ENCODE results near the gene PDPK1. TPM values are rescaled to one million over a fixed set of nuclear protein-coding genes. Genes with fewer than 3 reads are reported as not detected.

PDPK1 gene
- total and polyA plus RNA-seq, 2 donors: 20.0 to 26.0 TPM

DNA sequence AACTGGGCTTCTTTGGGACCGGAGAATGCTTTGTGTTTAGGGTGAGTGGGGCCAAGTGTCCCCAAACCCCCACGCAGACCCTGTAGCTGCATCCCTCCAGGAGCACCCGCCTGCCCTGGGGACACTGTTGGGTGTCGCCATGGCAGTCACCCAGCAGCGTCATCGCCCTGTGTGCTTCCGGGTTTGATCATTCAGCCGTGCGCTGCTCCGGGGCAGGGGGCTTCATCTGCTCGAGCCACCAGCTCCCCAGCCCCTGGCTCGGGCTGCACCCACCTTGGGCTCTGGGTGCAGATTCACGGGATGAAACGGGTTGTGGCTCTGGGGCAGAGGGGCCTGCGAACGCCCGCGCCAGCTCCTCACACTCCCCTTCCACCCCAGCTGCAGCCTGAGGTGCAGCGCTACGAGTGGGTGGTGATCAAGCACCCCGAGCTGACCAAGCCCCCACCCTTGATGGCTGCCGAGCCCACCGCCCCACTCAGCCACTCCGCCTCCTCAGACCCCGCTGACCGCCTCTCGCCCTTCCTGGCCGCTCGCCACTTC is 37.9 kb upstream of the PDPK1 start:
- DNase-seq (ENCODE audit: extremely low spot score): no peak
- H3K27ac ChIP-seq (ENCODE audit: low read depth): no peak overlapping the region
- 93% methylated on average over 29 of the region's 29 CpGs for WGBS

DNA sequence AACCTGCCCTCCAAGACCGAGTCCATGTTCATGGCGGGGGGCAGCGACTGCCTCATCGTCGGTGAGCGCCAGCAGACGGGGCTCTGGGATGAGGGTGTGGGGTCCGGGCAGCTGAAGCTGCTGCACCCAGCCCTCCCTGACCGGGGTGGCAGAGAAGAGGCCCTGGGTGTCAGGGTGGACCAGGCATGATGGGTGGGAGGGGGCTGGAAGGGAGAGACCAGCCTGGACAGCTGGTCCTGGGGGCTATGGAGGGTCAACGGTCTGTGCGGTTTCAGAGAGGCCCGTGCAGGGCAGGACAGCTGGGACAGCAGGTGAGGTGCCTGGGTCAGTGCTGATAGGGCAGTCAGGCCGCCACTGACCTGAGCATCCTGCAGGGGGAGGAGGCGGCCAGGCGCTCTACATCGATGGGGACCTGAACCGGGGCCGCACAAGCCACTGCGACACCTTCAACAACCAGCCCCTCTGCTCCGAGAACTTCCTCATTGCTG is 37.3 kb upstream of the PDPK1 start:
- 82% methylated on average over 20 of the region's 20 CpGs for WGBS
- peaks cover 2% of the 10 kb centered on the region for H3K36me3 ChIP-seq (ENCODE audit: insufficient read depth)
- DNase-seq (ENCODE audit: extremely low spot score): no peak
- no peaks in the 10 kb centered on the region for H3K4me1 ChIP-seq (ENCODE audit: insufficient read depth)
- no peak overlapping the region for H3K4me3 ChIP-seq (ENCODE audit: low read depth, low read length)
- no peak overlapping the region for H3K27ac ChIP-seq (ENCODE audit: low read depth)

More for the DNA sequence above, 37.9 kb upstream of the PDPK1 start:
- H3K4me1 ChIP-seq (ENCODE audit: insufficient read depth): no peaks in the 10 kb centered on the region
- H3K36me3 ChIP-seq (ENCODE audit: insufficient read depth): peaks cover 2% of the 10 kb centered on the region
- no peak overlapping the region for H3K4me3 ChIP-seq (ENCODE audit: low read depth, low read length)

DNA sequence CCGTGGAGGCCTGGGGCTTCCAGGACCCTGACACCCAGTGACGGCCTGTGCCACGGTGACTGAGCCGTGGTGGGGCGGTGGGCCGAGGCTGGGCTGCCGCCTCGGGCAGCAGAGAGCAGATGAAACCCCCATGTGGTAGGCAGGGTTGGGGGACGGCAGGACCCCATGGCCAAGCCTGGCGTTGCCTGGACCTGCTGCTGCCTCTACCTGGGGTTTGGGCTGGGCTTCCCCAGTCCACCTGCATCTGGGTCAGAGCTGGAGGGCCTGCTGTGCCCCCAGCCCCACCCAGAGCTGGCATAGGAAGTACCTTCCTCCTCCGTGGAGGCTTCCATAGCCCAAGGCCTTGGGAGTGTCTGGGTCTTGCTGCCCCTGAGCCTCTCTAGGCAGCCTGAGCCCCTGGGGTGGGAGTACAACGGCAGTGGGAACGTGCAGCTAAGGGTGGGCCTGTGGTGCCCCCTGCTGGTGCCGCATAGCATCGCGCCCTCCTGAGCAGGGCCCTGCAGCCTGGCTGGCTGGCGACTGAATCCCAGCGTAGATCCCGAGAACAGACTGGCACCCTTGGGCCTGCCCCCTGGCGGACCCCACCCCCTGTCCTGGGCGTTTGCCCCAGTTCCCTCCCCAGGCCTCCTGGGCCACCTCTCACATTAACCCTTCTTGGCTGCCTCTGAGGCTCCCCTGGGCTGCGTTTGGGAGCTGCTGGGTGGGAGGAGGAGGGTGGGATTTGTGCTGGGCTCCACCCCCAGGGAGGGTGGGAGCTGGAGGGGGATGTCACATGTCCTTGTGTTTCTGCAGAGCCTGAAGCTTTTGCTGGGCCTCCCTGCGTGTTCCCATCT is 36.7 kb upstream of the PDPK1 start:
- 34% methylated on average over 23 of the region's 23 CpGs for WGBS
- peak; percentile 55 for DNase-seq (ENCODE audit: extremely low spot score)
- H3K4me3 ChIP-seq (ENCODE audit: low read depth, low read length): no peak overlapping the region
- no peak overlapping the region for H3K27ac ChIP-seq (ENCODE audit: low read depth)
- H3K4me1 ChIP-seq (ENCODE audit: insufficient read depth): no peaks in the 10 kb centered on the region
- H3K36me3 ChIP-seq (ENCODE audit: insufficient read depth): peaks cover 2% of the 10 kb centered on the region

DNA sequence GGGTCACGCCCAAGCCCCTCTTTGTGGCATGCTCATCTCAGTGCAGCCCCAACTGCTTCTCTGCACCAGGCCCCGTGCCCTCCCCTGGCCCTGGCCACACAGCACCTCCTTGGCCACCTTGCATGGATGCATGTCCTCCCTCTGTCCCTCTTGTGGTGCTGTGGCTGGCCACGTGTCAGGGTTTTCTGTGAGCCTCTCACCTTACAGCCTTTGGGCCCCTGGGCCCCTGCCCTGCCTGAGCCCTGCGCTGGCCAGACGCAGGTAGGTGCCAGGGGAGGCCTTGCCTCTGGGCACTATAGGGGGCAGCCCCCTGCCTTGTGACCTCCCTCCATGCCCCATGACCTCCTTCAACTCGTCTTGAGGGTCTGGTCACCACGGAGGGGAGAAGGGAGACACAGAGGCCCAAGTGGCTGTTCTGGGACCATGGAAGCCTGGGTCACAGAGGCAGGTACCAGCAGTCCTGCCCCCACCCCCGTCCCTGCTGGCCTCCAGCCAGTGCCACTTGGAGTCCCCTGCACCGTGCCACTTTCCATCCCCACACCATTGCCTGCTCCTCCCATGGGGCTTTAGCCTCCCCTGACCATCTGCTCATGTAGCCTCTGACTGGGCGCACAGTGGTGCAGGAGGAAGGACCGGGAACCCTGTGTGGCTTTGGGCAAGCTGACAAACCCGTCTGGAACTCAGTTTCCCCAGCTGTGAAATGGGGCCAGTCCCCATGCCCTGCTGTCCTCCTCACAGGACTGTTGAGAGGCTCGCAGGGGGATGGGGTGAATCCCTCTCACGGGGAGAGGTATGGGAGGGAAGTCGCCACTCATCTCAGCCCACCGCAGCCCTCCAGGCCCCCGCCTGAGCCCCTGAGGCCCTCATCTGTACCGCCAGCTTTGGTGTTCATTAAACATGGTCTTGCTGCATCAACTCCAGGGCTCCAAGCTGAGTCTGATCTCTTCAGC is 35.6 kb upstream of the PDPK1 start:
- 72% methylated on average over 18 of the region's 18 CpGs for WGBS
- Histone ChIP-seq H3K36me3 (ENCODE audit: insufficient read depth) (no peaks in the 10 kb centered on the region), H3K4me3 (ENCODE audit: low read depth, low read length) (no peak overlapping the region), H3K4me1 (ENCODE audit: insufficient read depth) (no peaks in the 10 kb centered on the region), H3K27ac (ENCODE audit: low read depth) (no peak overlapping the region)
- no peak for DNase-seq (ENCODE audit: extremely low spot score)

DNA sequence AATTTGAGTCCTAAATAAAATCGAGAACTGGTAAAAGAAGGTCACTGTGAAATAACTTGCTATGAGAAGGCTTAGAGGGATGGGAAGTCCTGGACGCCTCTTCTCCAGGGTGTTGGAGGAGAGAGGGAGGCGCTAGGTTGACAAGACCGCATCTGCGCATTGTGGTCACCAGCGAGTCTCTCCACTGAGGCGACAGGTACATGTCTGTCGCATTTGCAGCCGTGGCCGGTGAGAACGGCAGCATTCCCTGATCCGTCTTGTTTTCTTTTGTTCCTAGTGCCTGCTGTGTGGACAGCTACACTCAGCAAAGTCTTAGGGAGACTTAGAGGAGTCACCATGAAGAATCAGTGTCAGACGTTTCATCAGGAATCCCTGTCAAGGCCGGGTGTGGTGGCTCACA is 32.1 kb upstream of the PDPK1 start:
- no peaks in the 10 kb centered on the region for H3K36me3 ChIP-seq (ENCODE audit: insufficient read depth)
- no peak overlapping the region for H3K4me3 ChIP-seq (ENCODE audit: low read depth, low read length)
- DNase-seq (ENCODE audit: extremely low spot score): no peak
- no peak overlapping the region for H3K27ac ChIP-seq (ENCODE audit: low read depth)
- H3K4me1 ChIP-seq (ENCODE audit: insufficient read depth): no peaks in the 10 kb centered on the region
- WGBS: 89% methylated on average over 14 of the region's 14 CpGs

DNA sequence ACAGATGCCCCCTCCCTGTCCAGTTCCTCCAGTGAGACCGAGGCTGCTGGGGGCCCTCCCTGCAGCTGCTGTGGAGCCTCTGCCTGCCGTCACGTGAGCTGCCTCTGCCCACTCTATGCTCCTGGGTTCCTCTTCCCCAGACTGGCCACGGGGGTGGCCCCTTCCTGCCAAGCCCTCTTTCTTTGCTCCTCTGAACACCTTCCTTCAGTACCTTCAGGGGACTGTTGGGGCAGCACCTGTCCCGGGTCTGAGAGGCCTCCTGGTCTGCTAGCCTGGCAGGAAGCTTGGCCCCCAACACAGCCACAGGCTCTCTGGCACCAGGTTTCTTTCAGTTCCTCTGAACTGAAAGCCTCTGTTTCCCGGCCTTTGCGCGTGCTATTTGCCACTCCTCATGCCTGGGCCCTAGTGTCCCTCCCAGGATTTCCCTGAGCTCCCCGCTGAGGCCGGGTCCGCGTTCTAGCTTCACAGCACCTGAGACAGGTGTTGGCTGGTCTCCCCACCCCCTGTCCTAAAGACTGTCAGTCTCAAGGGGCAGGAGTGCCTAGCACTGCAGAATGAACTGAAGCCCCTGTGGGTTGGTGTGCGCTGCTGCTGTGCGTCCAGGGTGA is 30.7 kb upstream of the PDPK1 start:
- Histone ChIP-seq H3K27ac (ENCODE audit: low read depth) (no peak overlapping the region), H3K4me3 (ENCODE audit: low read depth, low read length) (no peak overlapping the region), H3K4me1 (ENCODE audit: insufficient read depth) (no peaks in the 10 kb centered on the region), H3K36me3 (ENCODE audit: insufficient read depth) (no peaks in the 10 kb centered on the region)
- no peak for DNase-seq (ENCODE audit: extremely low spot score)
- WGBS: 77% methylated on average over 14 of the region's 14 CpGs

DNA sequence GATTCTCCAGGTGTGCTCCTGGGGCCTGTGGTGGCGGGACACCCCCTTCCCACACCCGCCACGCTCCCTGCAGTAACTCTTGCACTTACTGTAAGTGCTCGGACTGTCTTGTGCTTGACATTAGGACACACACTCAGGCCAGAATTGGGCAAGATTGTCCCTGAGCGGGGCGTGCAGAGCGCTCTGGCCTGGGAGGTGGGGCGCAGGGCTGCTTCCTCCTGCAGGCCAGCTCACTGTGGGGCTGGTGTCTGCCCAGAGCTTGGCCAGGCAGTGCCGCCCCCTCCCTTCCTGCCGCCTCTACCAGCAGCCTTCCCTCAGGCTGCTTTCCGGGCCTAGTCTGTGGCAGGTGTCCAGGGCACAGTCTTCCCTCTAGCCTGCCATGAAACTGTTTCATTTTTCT is 30.2 kb upstream of the PDPK1 start:
- Histone ChIP-seq H3K4me3 (ENCODE audit: low read depth, low read length) (no peak overlapping the region), H3K36me3 (ENCODE audit: insufficient read depth) (no peaks in the 10 kb centered on the region), H3K4me1 (ENCODE audit: insufficient read depth) (no peaks in the 10 kb centered on the region), H3K27ac (ENCODE audit: low read depth) (no peak overlapping the region)
- no peak for DNase-seq (ENCODE audit: extremely low spot score)
- 90% methylated on average over 11 of the region's 11 CpGs for WGBS

DNA sequence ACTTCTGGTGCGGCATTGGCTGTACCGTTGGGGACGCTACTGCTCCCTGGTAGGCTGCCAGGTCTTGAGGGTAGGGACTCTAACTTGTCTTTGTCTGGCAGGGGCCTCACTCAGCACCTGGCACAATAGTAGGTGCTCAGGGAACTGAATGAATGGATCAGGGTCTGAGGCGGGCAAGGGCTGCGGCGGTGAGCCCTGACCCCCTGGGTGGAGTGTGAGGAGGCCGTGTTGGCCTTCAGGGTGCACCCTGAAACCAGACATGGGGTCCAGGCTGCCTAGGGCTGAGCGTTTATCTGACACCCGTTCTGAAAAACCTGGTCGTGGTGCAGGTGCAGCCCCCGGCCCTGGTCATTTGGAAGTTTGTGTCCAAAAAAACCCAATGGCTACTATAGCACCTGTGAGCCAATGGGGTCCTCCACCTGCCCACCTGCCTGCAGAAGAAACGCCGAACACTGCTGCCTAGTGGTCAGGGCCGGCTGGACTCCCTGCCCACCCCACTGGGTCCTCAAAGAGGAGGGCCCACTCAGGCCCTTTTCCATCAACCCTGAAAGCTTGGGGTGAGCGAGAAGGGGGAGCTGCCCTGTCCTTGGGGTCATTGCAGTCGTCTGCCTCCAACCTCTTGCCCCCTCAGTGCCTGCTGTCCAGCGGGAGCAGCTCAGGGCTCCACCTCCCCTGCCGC is 29.0 kb upstream of the PDPK1 start:
- Histone ChIP-seq H3K27ac (ENCODE audit: low read depth) (no peak overlapping the region), H3K4me3 (ENCODE audit: low read depth, low read length) (no peak overlapping the region), H3K36me3 (ENCODE audit: insufficient read depth) (no peaks in the 10 kb centered on the region), H3K4me1 (ENCODE audit: insufficient read depth) (no peaks in the 10 kb centered on the region)
- DNase-seq (ENCODE audit: extremely low spot score): no peak
- WGBS: 89% methylated on average over 18 of the region's 18 CpGs

DNA sequence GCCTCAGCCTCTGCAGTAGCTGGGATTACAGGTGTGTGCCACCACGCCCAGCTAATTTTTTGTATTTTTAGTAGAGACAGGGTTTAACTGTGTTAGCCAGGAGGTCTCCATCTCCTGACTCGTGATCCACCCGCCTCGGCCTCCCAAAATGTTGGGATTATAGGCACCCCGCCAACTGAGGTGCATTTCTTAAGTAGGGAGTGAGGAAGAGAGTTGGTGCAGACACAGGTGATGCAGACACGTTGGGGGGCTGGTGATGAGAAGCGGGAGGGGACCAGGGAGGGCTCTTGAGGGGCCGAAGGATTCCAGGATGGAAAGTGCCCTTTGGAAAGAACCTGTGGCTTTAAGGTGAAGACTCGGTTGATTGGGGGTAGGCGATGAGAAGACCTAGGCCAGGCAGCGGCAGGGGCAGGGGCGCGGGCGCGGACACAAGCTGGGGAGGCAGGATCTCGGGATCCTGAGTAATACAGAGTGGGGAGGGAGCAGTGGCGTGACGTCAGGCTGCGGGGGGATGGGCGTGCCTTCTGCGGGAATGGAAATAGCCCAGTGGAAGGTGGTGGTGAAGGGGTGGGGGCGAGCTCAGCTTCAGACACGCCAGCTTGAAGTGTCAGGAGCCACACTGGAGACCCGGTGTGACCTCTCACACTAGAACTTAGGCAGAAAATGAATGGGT is 26.6 kb upstream of the PDPK1 start:
- no peak for DNase-seq (ENCODE audit: extremely low spot score)
- H3K27ac ChIP-seq (ENCODE audit: low read depth): no peak overlapping the region
- no peaks in the 10 kb centered on the region for H3K4me1 ChIP-seq (ENCODE audit: insufficient read depth)
- WGBS: 41% methylated on average over 24 of the region's 24 CpGs
- no peak overlapping the region for H3K4me3 ChIP-seq (ENCODE audit: low read depth, low read length)
- H3K36me3 ChIP-seq (ENCODE audit: insufficient read depth): no peaks in the 10 kb centered on the region

DNA sequence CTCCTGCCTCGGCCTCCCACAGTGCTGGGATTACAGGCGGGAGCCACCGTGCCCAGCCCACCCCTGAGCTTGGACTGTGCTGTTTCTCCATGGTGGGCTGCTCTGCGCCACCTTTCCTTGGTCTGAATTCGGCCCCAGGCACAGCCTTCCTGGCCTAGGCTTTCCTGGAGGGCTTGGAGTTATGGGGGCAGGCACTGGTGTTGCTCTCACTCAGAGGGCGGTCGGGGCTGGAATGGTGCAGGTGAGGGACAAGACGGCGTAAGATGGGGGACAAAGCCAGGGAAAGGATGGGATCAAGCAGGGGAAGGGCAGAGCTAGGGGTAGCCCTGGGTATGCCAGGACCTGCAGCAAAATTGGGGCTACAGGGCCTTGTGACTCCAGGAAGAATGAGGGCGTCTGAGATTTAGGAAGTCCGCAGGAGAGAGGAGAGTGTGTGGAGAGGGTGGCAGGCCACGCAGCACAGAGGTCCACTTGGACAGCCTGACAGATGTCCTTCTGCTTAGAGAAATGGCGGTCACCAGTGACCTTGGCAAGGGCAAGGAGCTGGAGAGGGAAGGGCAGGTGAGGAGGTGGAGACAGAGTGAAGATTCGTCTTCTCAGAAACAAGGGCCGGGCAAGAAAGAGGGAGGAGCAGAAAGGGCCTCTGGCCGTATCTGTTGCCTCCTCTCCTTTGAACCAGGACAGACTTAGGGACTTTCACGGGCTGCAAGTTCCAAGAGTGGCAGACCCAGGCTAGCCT is 25.7 kb upstream of the PDPK1 start:
- WGBS: 90% methylated on average over 17 of the region's 17 CpGs
- H3K4me1 ChIP-seq (ENCODE audit: insufficient read depth): no peaks in the 10 kb centered on the region
- DNase-seq (ENCODE audit: extremely low spot score): no peak
- H3K4me3 ChIP-seq (ENCODE audit: low read depth, low read length): no peak overlapping the region
- no peak overlapping the region for H3K27ac ChIP-seq (ENCODE audit: low read depth)
- no peaks in the 10 kb centered on the region for H3K36me3 ChIP-seq (ENCODE audit: insufficient read depth)

DNA sequence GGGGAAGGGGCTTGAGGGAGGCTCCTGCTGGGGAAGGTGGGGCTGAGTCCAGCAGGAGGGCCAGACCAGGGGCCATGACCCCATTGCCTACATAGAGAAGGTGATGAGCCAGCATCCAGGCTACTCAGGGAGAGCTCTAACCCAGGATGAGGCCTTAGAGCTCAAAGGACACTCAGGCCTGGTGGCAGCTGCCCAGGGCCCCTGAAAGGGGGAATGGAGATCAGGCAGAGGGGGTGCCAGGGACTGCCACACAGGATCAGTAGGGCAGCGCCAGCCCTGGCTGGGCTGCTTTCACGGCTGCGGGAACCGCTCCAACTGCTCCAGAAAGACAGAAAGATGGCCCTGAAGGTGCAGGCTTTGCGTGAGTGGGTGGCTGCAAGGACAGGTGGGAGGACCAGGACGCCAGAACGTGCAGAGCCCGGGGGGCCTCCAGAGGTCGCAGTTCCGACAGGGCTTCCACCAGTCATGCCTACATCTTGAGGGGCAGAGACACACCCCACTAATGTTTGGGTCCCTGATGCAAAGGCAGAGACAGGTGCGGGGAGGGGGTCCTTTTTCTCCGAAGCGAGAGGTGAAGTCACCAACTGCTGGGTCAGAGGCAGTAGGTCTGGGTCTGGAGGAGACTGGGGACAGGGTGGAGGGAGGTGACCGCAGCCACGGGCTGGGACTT is 25.0 kb upstream of the PDPK1 start:
- Histone ChIP-seq H3K36me3 (ENCODE audit: insufficient read depth) (no peaks in the 10 kb centered on the region), H3K27ac (ENCODE audit: low read depth) (no peak overlapping the region), H3K4me3 (ENCODE audit: low read depth, low read length) (peak overlapping the region; percentile 7), H3K4me1 (ENCODE audit: insufficient read depth) (no peaks in the 10 kb centered on the region)
- no peak for DNase-seq (ENCODE audit: extremely low spot score)
- 44% methylated on average over 15 of the region's 15 CpGs for WGBS
